B cell (primary cell): ENCODE measurements around the gene SCN3B. TPM values are rescaled to one million over a fixed set of nuclear protein-coding genes. Genes with fewer than 3 reads are reported as not detected.

Experiments
- ATAC-seq: fragments of 200-7000 bp; cut with Tn5 transposase; one replicate; pipeline ENCODE4 v1.10.0; 2021; ENCODE audit warnings: low read depth, mild to moderate bottlenecking, moderate number of reproducible peaks, moderate library complexity
- CTCF ChIA-PET: fragments of 350-600 bp; sonication (Branson Sonifier 250); formaldehyde crosslinking; loops from one replicate; lab custom pipeline; 2021; ENCODE audit warnings: antibody characterized with exemption, inconsistent platforms; lab: Charles Lee
- POLR2A ChIA-PET: fragments of 350-600 bp; sonication (Branson Sonifier 250); formaldehyde crosslinking; loops from one replicate; lab custom pipeline; 2021; ENCODE audit warnings: antibody characterized with exemption; lab: Charles Lee
- DNase-seq: peaks from one replicate; pipeline ENCODE4 v3.0.0; 2013
- H2AFZ ChIP-seq: 2 replicates; pipeline ENCODE4 v1.6.1; 2012; ENCODE audit warnings: mild to moderate bottlenecking, low read depth, low read length; ENCODE audit not compliant: insufficient read depth, poor library complexity, severe bottlenecking
- H3K27ac ChIP-seq, 2 donors: 1 replicate in 1 of 2; 2 replicates in 1 of 2; pipeline ENCODE4 v1.5.1; 2012 to 2013; ENCODE audit warnings: low read length in 2 of 2, mild to moderate bottlenecking in 2 of 2, moderate library complexity in 1 of 2
- H3K27me3 ChIP-seq, 4 experiments: fragments of 200-600 bp in 1 of 4; sonication (generic) in 1 of 4; replicated peaks in 1 of 4; 1 replicate in 2 of 4; 2 replicates in 2 of 4; pipeline versions ENCODE4 v1.6.1 to v1.7.0; 2013 to 2016; ENCODE audit warnings: low read length in 3 of 4, mild to moderate bottlenecking in 2 of 4, mixed read lengths in 1 of 4, moderate library complexity in 1 of 4; ENCODE audit not compliant: insufficient read depth in 4 of 4, control insufficient read depth in 3 of 4; ENCODE audit errors: control extremely low read depth in 1 of 4
- H3K36me3 ChIP-seq, 2 experiments: replicated peaks in 1 of 2; 1 replicate in 1 of 2; 2 replicates in 1 of 2; pipeline versions ENCODE4 v1.6.1 to v1.7.1; 2013; ENCODE audit warnings: low read length in 1 of 2; ENCODE audit not compliant: insufficient read depth in 2 of 2, control insufficient read depth in 1 of 2; ENCODE audit errors: control extremely low read depth in 1 of 2, extremely low read depth in 1 of 2
- H3K4me1 ChIP-seq, 2 donors: fragments of 200-600 bp in 1 of 2; sonication (generic) in 1 of 2; 1 replicate in 1 of 2; 2 replicates in 1 of 2; pipeline versions ENCODE4 v1.5.1 to v1.6.1; 2013 to 2017; ENCODE audit warnings: low read length in 2 of 2; ENCODE audit not compliant: control insufficient read depth in 2 of 2, insufficient read depth in 2 of 2
- H3K4me2 ChIP-seq: replicated peaks from 2 replicates; pipeline ENCODE3; 2012; ENCODE audit warnings: mild to moderate bottlenecking, low read depth, low read length; ENCODE audit not compliant: poor library complexity, severe bottlenecking
- H3K4me3 ChIP-seq, 5 experiments: fragments of 200-600 bp in 1 of 5; sonication (generic) in 1 of 5; 1 replicate in 3 of 5; 2 replicates in 2 of 5; pipeline versions ENCODE4 v1.5.1 to v1.7.0; 2011 to 2016; ENCODE audit warnings: low read length in 4 of 5, mild to moderate bottlenecking in 4 of 5, low read depth in 2 of 5, control low read depth in 1 of 5, moderate library complexity in 1 of 5; ENCODE audit not compliant: insufficient read depth in 1 of 5; ENCODE audit errors: control extremely low read depth in 1 of 5, extremely low read depth in 1 of 5
- H3K79me2 ChIP-seq: fragments of 200-600 bp; sonication (generic); one replicate; pipeline ENCODE4 v1.6.0; 2016; ENCODE audit warnings: low read length; ENCODE audit not compliant: control insufficient read depth, insufficient read depth
- H3K9ac ChIP-seq: fragments of 200-600 bp; sonication (generic); 2 replicates; pipeline ENCODE4 v1.6.1; 2017; ENCODE audit warnings: mild to moderate bottlenecking, low read length, moderate library complexity
- H3K9me3 ChIP-seq, 3 donors: one replicate each; pipeline versions ENCODE4 v1.6.1 to v1.7.1; 2013; ENCODE audit warnings: low read length in 2 of 3; ENCODE audit not compliant: control insufficient read depth in 2 of 3, insufficient read depth in 1 of 3; ENCODE audit errors: control extremely low read depth in 1 of 3
- H4K20me1 ChIP-seq: 2 replicates; pipeline ENCODE4 v1.6.0; 2012; ENCODE audit warnings: mild to moderate bottlenecking, low read length; ENCODE audit not compliant: insufficient read depth, control insufficient read depth, poor library complexity, severe bottlenecking
- H3K27ac Mint-ChIP-seq: one replicate; pipeline ENCODE4 v1.8.0; 2021; ENCODE audit warnings: mixed read lengths
- H3K27me3 Mint-ChIP-seq: one replicate; pipeline ENCODE4 v1.8.0; 2021; ENCODE audit warnings: mixed read lengths
- H3K4me1 Mint-ChIP-seq: one replicate; pipeline ENCODE4 v1.8.0; 2021; ENCODE audit warnings: mixed read lengths
- H3K4me3 Mint-ChIP-seq: one replicate; pipeline ENCODE4 v1.8.0; 2021; ENCODE audit warnings: mixed read lengths
- H3K9me3 Mint-ChIP-seq: one replicate; pipeline ENCODE4 v1.8.0; 2022; ENCODE audit warnings: mixed read lengths; ENCODE audit not compliant: insufficient read depth
- EZH2 ChIP-seq: IDR thresholded peaks from 2 replicates; pipeline ENCODE4 v1.6.1; 2012; ENCODE audit warnings: borderline replicate concordance, low read depth, mild to moderate bottlenecking, moderate library complexity, low read length; ENCODE audit not compliant: insufficient read depth, poor library complexity, severe bottlenecking
- WGBS: methylation state at CpG from one replicate; pipeline ENCODE4 v1.1.5; 2013; ENCODE audit warnings: missing lambda C conversion rate; ENCODE audit not compliant: insufficient coverage; 5-methylcytosine and 5-hydroxymethylcytosine counted together
- intact Hi-C: fragments of 100-400 bp; cut with micrococcal nuclease; formaldehyde crosslinking; loops from one replicate; pipeline ENCODE4 v1.10.0; 2022
- polyA plus RNA-seq: library from polyadenylated mRNA; depleted of rRNA; stranded (reverse); fragments of >200 nt; gene quantifications from 2 replicates; pipeline ENCODE4 v1.2.3, GENCODE V29; 2012
- total RNA-seq, 2 donors: library from RNA; stranded (reverse); fragments of 120-200 nt in 1 of 2; gene quantifications; 1 replicate in 1 of 2; 2 replicates in 1 of 2; pipeline versions ENCODE4 v1.2.3 to v1.2.4, GENCODE V29; 2013 to 2022
- TF ChIP-seq, protein P1 (sequence below): fragments of 200-600 bp; IDR thresholded peaks from one replicate; pipeline ENCODE4 v1.8.0; 2022; ENCODE audit warnings: antibody characterized with exemption, mild to moderate bottlenecking

SCN3B gene
- total and polyA plus RNA-seq, 2 donors (not counting 1 experiment from before 2014, with no cell fraction given) = not detected

GRCh38 chr11:123582992-123583504 lies 71.4 kb downstream of the SCN3B start:
- CTCF ChIA-PET = interaction anchor here (1.3 to 4.0 kb wide), 2 partner anchors 9 to 125 kb away, joined by 4 to 40 read pairs; no protein-coding TSS in a partner anchor
- POLR2A ChIA-PET = no interaction called here
- H3K27ac Mint-ChIP-seq = no peak overlapping the region

More at GRCh38 chr11:123582992-123583504, 71.4 kb downstream of the SCN3B start:
- Histone ChIP-seq H3K9me3 (no peaks in the 10 kb centered on the region), H2AFZ (no peak overlapping the region), H3K9ac (no peak overlapping the region), H4K20me1 (no peaks in the 10 kb centered on the region), H3K36me3 (no peaks in the 10 kb centered on the region), H3K79me2 (no peaks in the 10 kb centered on the region), H3K4me2 (no peak overlapping the region), H3K4me3 (no peak overlapping the region), H3K27me3 (no peaks in the 10 kb centered on the region), H3K4me1 (peaks cover 0 to 6% of the 10 kb centered on the region in 2 donors), H3K27ac (no peak overlapping the region)
- Mint-ChIP-seq H3K9me3 (no peaks in the 10 kb centered on the region), H3K27me3 (no peaks in the 10 kb centered on the region), H3K4me1 (peaks cover 8% of the 10 kb centered on the region), H3K4me3 (no peak overlapping the region)
- ATAC-seq (no peak), DNase-seq (no peak)
- 95% methylated on average over 12 of the region's 12 CpGs for WGBS
- intact Hi-C loops = no loop called here
- TF ChIP-seq EZH2 = no peak
- TF ChIP-seq, protein P1, sequence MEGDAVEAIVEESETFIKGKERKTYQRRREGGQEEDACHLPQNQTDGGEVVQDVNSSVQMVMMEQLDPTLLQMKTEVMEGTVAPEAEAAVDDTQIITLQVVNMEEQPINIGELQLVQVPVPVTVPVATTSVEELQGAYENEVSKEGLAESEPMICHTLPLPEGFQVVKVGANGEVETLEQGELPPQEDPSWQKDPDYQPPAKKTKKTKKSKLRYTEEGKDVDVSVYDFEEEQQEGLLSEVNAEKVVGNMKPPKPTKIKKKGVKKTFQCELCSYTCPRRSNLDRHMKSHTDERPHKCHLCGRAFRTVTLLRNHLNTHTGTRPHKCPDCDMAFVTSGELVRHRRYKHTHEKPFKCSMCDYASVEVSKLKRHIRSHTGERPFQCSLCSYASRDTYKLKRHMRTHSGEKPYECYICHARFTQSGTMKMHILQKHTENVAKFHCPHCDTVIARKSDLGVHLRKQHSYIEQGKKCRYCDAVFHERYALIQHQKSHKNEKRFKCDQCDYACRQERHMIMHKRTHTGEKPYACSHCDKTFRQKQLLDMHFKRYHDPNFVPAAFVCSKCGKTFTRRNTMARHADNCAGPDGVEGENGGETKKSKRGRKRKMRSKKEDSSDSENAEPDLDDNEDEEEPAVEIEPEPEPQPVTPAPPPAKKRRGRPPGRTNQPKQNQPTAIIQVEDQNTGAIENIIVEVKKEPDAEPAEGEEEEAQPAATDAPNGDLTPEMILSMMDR = no peak
